ENCODE data around the gene HOXD3.

DNA sequence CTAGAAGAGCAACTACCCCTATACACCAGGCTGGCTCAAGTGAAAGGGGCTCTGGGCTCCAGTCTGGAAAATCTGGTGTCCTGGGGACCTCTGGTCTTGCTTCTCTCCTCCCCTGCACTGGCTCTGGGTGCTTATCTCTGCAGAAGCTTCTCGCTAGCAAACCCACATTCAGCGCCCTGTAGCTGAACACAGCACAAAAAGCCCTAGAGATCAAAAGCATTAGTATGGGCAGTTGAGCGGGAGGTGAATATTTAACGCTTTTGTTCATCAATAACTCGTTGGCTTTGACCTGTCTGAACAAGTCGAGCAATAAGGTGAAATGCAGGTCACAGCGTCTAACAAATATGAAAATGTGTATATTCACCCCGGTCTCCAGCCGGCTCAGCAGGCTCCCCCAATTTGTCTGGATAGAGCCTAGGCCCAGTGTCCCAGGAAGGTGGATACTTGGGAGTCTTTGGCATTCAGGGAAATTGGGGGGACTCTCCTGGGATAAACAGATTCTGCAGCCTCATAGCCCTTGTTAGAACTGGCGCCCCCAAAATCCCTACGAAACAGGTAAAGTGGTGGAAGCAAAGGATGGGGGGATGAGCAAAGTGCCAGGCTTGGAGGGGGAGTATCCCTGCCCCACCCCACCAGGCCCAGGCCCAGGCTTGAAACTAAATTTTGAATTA, 8.2 kb upstream of the HOXD3 start:
- TF ChIP-seq, protein P1, sequence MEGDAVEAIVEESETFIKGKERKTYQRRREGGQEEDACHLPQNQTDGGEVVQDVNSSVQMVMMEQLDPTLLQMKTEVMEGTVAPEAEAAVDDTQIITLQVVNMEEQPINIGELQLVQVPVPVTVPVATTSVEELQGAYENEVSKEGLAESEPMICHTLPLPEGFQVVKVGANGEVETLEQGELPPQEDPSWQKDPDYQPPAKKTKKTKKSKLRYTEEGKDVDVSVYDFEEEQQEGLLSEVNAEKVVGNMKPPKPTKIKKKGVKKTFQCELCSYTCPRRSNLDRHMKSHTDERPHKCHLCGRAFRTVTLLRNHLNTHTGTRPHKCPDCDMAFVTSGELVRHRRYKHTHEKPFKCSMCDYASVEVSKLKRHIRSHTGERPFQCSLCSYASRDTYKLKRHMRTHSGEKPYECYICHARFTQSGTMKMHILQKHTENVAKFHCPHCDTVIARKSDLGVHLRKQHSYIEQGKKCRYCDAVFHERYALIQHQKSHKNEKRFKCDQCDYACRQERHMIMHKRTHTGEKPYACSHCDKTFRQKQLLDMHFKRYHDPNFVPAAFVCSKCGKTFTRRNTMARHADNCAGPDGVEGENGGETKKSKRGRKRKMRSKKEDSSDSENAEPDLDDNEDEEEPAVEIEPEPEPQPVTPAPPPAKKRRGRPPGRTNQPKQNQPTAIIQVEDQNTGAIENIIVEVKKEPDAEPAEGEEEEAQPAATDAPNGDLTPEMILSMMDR (IDR thresholded peaks at IDR 0.05), result no peak
- no peak for TF ChIP-seq EP300 (IDR thresholded peaks at IDR 0.05)
